K562 (cell line): ENCODE results near the gene LTB4R2. TPM values are rescaled to one million over a fixed set of nuclear protein-coding genes. Genes with fewer than 3 reads are reported as not detected.

ENCODE experiments used
- ATAC-seq: fragments of 200-7000 bp; cut with Tn5 transposase; 3 replicates; pipeline ENCODE4 v1.9.1; 2020; ENCODE audit warnings: moderate library complexity
- BruUV-seq: library from RNA; stranded (reverse); fragments of 400-500 nt; replicated peaks from 2 replicates; lab custom pipeline; 2021; lab: Mats Ljungman, UMichigan
- CTCF ChIA-PET: fragments of 300-600 bp; formaldehyde crosslinking; extraction: SDS; loops from one replicate; lab custom pipeline; 2021; ENCODE audit warnings: low intra/inter-chr PET ratio; lab: Yijun Ruan, JAX
- POLR2A ChIA-PET: fragments of 300-600, 350-650 bp; sonication (Branson Sonifier 250); formaldehyde crosslinking; extraction: SDS; loops from one replicate; lab custom pipeline; 2021; ENCODE audit warnings: antibody characterized with exemption, inconsistent platforms; lab: Yijun Ruan, JAX
- DNase-seq, 4 experiments: peaks; one replicate each; pipeline versions ENCODE4 v3.0.0 to v3.0.0-alpha.2; 2011 to 2018; ENCODE audit warnings: low spot score in 3 of 4, mixed read lengths in 3 of 4; ENCODE audit errors: extremely low read depth in 1 of 4
- FAIRE-seq: peaks from 2 replicates; lab custom pipeline; 2011; peaks lifted over from hg19 to GRCh38; lab: Jason Lieb, UNC
- H2AFZ ChIP-seq: 2 replicates; pipeline ENCODE4 v1.6.0; 2011; ENCODE audit warnings: low read depth, low read length, control low read depth, inconsistent platforms
- H3K27ac ChIP-seq: fragments of 200-600 bp; 3 replicates; pipeline ENCODE4 v1.8.0; 2011; ENCODE audit warnings: low read depth, mild to moderate bottlenecking, control low read depth, inconsistent platforms, low read length, moderate library complexity, mixed read lengths; ENCODE audit errors: extremely low read depth
- H3K27me3 ChIP-seq, 2 experiments: fragments of 300-600 bp in 1 of 2; 2 replicates in 1 of 2; 3 replicates in 1 of 2; pipeline versions ENCODE4 v1.6.0 to v1.8.0; 2011; ENCODE audit warnings: inconsistent platforms in 2 of 2, low read length in 2 of 2, mild to moderate bottlenecking in 1 of 2, mixed read lengths in 1 of 2, moderate library complexity in 1 of 2; ENCODE audit not compliant: control insufficient read depth in 2 of 2, insufficient read depth in 2 of 2
- H3K36me3 ChIP-seq: fragments of 300-600 bp; 3 replicates; pipeline ENCODE4 v1.8.0; 2011; ENCODE audit warnings: mild to moderate bottlenecking, low read length, inconsistent platforms; ENCODE audit not compliant: control insufficient read depth, insufficient read depth
- H3K4me1 ChIP-seq, 2 experiments: fragments of 200-600 bp in 1 of 2; replicated peaks in 1 of 2; 2 replicates in 1 of 2; 3 replicates in 1 of 2; pipeline versions ENCODE4 v1.5.1 to v1.8.0; 2011; ENCODE audit warnings: inconsistent platforms in 2 of 2, low read length in 2 of 2, mild to moderate bottlenecking in 1 of 2, mixed read lengths in 1 of 2, moderate library complexity in 1 of 2; ENCODE audit not compliant: control insufficient read depth in 2 of 2, insufficient read depth in 2 of 2
- H3K4me2 ChIP-seq: 2 replicates; pipeline ENCODE4 v1.6.1; 2011; ENCODE audit warnings: low read length, control low read depth, inconsistent platforms, mixed read lengths; ENCODE audit not compliant: insufficient read depth
- H3K4me3 ChIP-seq: fragments of 200-600 bp; sonication (generic), shearing (Covaris generic); 2 replicates; pipeline ENCODE4 v1.5.1; 2016; ENCODE audit warnings: control low read depth, inconsistent platforms
- H3K79me2 ChIP-seq: fragments of 200-600 bp; 3 replicates; pipeline ENCODE4 v1.8.0; 2011; ENCODE audit warnings: low read length, inconsistent platforms; ENCODE audit not compliant: control insufficient read depth, insufficient read depth
- H3K9ac ChIP-seq, 2 experiments: 2 replicates each; pipeline versions ENCODE4 v1.6.0 to v1.6.1; 2011; ENCODE audit warnings: low read depth in 2 of 2, low read length in 2 of 2, control low read depth in 1 of 2, inconsistent platforms in 1 of 2, mild to moderate bottlenecking in 1 of 2, mixed read lengths in 1 of 2; ENCODE audit not compliant: insufficient read depth in 1 of 2
- H3K9me1 ChIP-seq: one replicate; pipeline ENCODE4 v1.6.0; 2011; ENCODE audit warnings: inconsistent platforms, mild to moderate bottlenecking, low read length, moderate library complexity; ENCODE audit not compliant: control insufficient read depth, insufficient read depth
- H3K9me3 ChIP-seq: replicated peaks from 2 replicates; pipeline ENCODE4 v1.5.1; 2011; ENCODE audit warnings: low read depth, low read length, inconsistent platforms; ENCODE audit not compliant: control insufficient read depth, insufficient read depth
- H4K20me1 ChIP-seq: replicated peaks from 2 replicates; pipeline ENCODE4 v1.6.1; 2011; ENCODE audit warnings: low read length, inconsistent platforms, mixed read lengths; ENCODE audit not compliant: control insufficient read depth, insufficient read depth
- AFF1 ChIP-seq, 2 experiments: fragments of 450-650 bp; IDR thresholded peaks; 2 replicates each; pipeline ENCODE4 v1.6.1; 2018; ENCODE audit warnings: mild to moderate bottlenecking in 2 of 2, low read depth in 1 of 2; ENCODE audit not compliant: partially characterized antibody in 2 of 2
- CSDE1 ChIP-seq, 2 experiments: fragments of 450-650 bp; IDR thresholded peaks; 2 replicates each; pipeline ENCODE4 v1.6.1; 2016; ENCODE audit warnings: mild to moderate bottlenecking in 1 of 2
- EGR1 ChIP-seq: fragments of 450-650 bp; conservative IDR thresholded peaks from 2 replicates; pipeline ENCODE4 v1.6.1; 2017; ENCODE audit warnings: mild to moderate bottlenecking
- ETS2 ChIP-seq: IDR thresholded peaks from 2 replicates; pipeline ENCODE4 v1.6.1; 2016; ENCODE audit warnings: borderline replicate concordance, missing genetic modification characterization, mild to moderate bottlenecking, moderate library complexity, missing compliant biosample characterization; ENCODE audit not compliant: poor library complexity, severe bottlenecking
- FOS ChIP-seq: IDR thresholded peaks from 3 replicates; pipeline ENCODE4 v1.6.1; 2011; ENCODE audit not compliant: insufficient read length; ENCODE audit errors: extremely low read depth
- LEF1 ChIP-seq: fragments of 450-650 bp; IDR thresholded peaks from 2 replicates; pipeline ENCODE4 v1.6.1; 2016; ENCODE audit warnings: mild to moderate bottlenecking
- MTA2 ChIP-seq: fragments of 450-650 bp; IDR thresholded peaks from 2 replicates; pipeline ENCODE4 v1.6.1; 2016; ENCODE audit warnings: low read depth
- POLR3G ChIP-seq: IDR thresholded peaks from 2 replicates; pipeline ENCODE4 v1.6.1; 2011; ENCODE audit not compliant: insufficient read length, insufficient replicate concordance; ENCODE audit errors: extremely low read depth
- PPARD ChIP-seq: fragments of 250-450 bp; sonication (Bioruptor Pico); IDR thresholded peaks from 2 replicates; pipeline ENCODE4 v1.8.0; 2022; ENCODE audit warnings: inconsistent platforms, mild to moderate bottlenecking, moderate library complexity
- RBM15 ChIP-seq: fragments of 200-400 bp; formaldehyde crosslinking; IDR thresholded peaks from 2 replicates; pipeline ENCODE4 v1.6.1; 2018; ENCODE audit warnings: mild to moderate bottlenecking, low read length, moderate library complexity; ENCODE audit not compliant: insufficient read depth
- RUNX1 ChIP-seq: sonication (generic); IDR thresholded peaks from 2 replicates; pipeline ENCODE4 v1.6.1; 2016; ENCODE audit warnings: antibody characterized with exemption, low read depth
- SIN3A ChIP-seq, 2 experiments: fragments of 150-350 bp in 1 of 2; IDR thresholded peaks; 2 replicates each; pipeline ENCODE4 v1.6.1; 2011 to 2016; ENCODE audit warnings: borderline replicate concordance in 2 of 2, low read depth in 2 of 2, low read length in 2 of 2, mild to moderate bottlenecking in 2 of 2, moderate library complexity in 2 of 2; ENCODE audit not compliant: control insufficient read depth in 1 of 2
- SMC3 ChIP-seq: conservative IDR thresholded peaks from 2 replicates; pipeline ENCODE4 v1.6.1; 2011; ENCODE audit warnings: low read depth, low read length, improper control_type of control experiment; ENCODE audit not compliant: insufficient read depth
- TRIM25 ChIP-seq: fragments of 450-650 bp; IDR thresholded peaks from 2 replicates; pipeline ENCODE4 v1.7.0; 2016; ENCODE audit warnings: borderline replicate concordance
- ZKSCAN3 ChIP-seq: fragments of 250-450 bp; sonication (Bioruptor Pico); IDR thresholded peaks from 2 replicates; pipeline ENCODE4 v1.4.0; 2020
- ZNF174 ChIP-seq: fragments of 250-450 bp; sonication (Bioruptor Pico); IDR thresholded peaks from 2 replicates; pipeline ENCODE4 v1.4.0; 2020; ENCODE audit warnings: mild to moderate bottlenecking
- ZNF696 ChIP-seq: fragments of 250-450 bp; sonication (Bioruptor Pico); conservative IDR thresholded peaks from 2 replicates; pipeline ENCODE4 v1.4.0; 2020; ENCODE audit warnings: mild to moderate bottlenecking, moderate library complexity
- WGBS: fragments of 100-300 bp; shearing (Covaris generic); methylation state at CpG from one replicate; pipeline ENCODE4 v1.1.6; 2016; ENCODE audit warnings: low coverage, mixed read lengths; ENCODE audit not compliant: insufficient coverage; ENCODE audit errors: missing lambda C conversion rate; 5-methylcytosine and 5-hydroxymethylcytosine counted together
- in situ Hi-C: fragments of 300-500 bp; cut with MboI; formaldehyde crosslinking; loops from 4 replicates; pipeline ENCODE4 v1.15.0; 2018; ENCODE audit warnings: inconsistent platforms, mixed read lengths
- intact Hi-C: fragments of 100-400 bp; cut with micrococcal nuclease; formaldehyde crosslinking; loops from 2 replicates; pipeline ENCODE4 v1.14.2; 2022
- polyA plus RNA-seq, 8 experiments: library from polyadenylated mRNA; depleted of rRNA in 4 of 8; stranded (reverse) in 5 of 8; unstranded in 3 of 8; fragments of >200 nt; fragmentation: Nextera tagmentation in 2 of 8; fragmentation: Illumina TruSeq in 1 of 8; extraction: Ambion mirVana in 2 of 8; extraction: Trizol in 1 of 8; gene quantifications; 2 replicates each; pipeline versions ENCODE4 v1.2.1 to v1.2.3, GENCODE V29; 2011 to 2014; ENCODE audit warnings: inconsistent platforms in 1 of 8, missing spikeins in 1 of 8
- total RNA-seq, 7 experiments: library from RNA; depleted of rRNA in 6 of 7; stranded (reverse); fragments of >200 nt in 6 of 7; fragmentation: Illumina TruSeq in 2 of 7; extraction: Trizol in 2 of 7; gene quantifications; 2 replicates each; pipeline versions ENCODE4 v1.2.1 to v1.2.3, GENCODE V29; 2011 to 2021; ENCODE audit warnings: low replicate concordance in 1 of 7

The LTB4R2 gene
- total and polyA plus RNA-seq, 9 of the 15 experiments (the other 6 are each of a cell fraction or from before 2014, with no cell fraction given): 0.03 to 11.6 (median 2.8) TPM; not detected in 1

GRCh38 chr14:24347134-24347533 lies 37.2 kb downstream of the LTB4R2 start:
- FAIRE-seq (no peak), DNase-seq (no peak), ATAC-seq (no peak; the same call in 2 of the 3 replicates)
- no peaks in the 10 kb centered on the region for H3K36me3 ChIP-seq
- H2AFZ ChIP-seq: peak overlapping the region; percentile 40; the same call in 1 of the 2 replicates
- H3K79me2 ChIP-seq: no peaks in the 10 kb centered on the region
- WGBS: 17% methylated on average over 1 of the region's 1 CpG
- H3K27me3 ChIP-seq: no peaks in the 10 kb centered on the region
- POLR2A ChIA-PET: interaction anchor here (0.6 to 0.8 kb wide), 3 partner anchors 11 to 28 kb away, joined by 3 to 4 read pairs (median 3); no protein-coding TSS in a partner anchor
- H3K27ac ChIP-seq: no peak overlapping the region
- no peaks in the 10 kb centered on the region for H3K9me3 ChIP-seq
- in situ Hi-C loops (loop anchor here (25.0 kb wide), 1 partner anchor 340 kb away; no protein-coding TSS in a partner anchor), intact Hi-C loops (no loop called here)
- H4K20me1 ChIP-seq: no peaks in the 10 kb centered on the region
- no peak overlapping the region for H3K4me3 ChIP-seq
- BruUV-seq: no TSS peak
- H3K9me1 ChIP-seq: no peaks in the 10 kb centered on the region
- H3K9ac ChIP-seq: no peak overlapping the region
- peaks cover 0 to 10% of the 10 kb centered on the region in 2 experiments; a peak in 3 of 5 replicates for H3K4me1 ChIP-seq
- CTCF ChIA-PET: no interaction called here
- no peak overlapping the region for H3K4me2 ChIP-seq
- TF ChIP-seq PPARD (CRISPR knock-in tag): no peak
- TF ChIP-seq RBM15: no peak
- TF ChIP-seq SMC3: no peak
- TF ChIP-seq FOS: no peak
- no peak for TF ChIP-seq ZNF696 (CRISPR knock-in tag)
- TF ChIP-seq MTA2: no peak
- TF ChIP-seq ETS2 (tag): no peak
- TF ChIP-seq AFF1 (IDR thresholded peaks at IDR 0.05; ENCODE audit: low read depth in 1 of 2, partially characterized antibody in 2 of 2): no peak
- no peak for TF ChIP-seq RUNX1
- no peak for TF ChIP-seq POLR3G
- no peak for TF ChIP-seq SIN3A (IDR thresholded peaks at IDR 0.05; ENCODE audit: borderline replicate concordance in 2 of 2, control insufficient read depth in 1 of 2, low read depth in 2 of 2, low read length in 2 of 2)
- TF ChIP-seq CSDE1 (IDR thresholded peaks at IDR 0.05): no peak
- TF ChIP-seq LEF1: no peak
- TF ChIP-seq EGR1: no peak
- no peak for TF ChIP-seq TRIM25
- no peak for TF ChIP-seq ZKSCAN3 (CRISPR knock-in tag)
- TF ChIP-seq ZNF174 (CRISPR knock-in tag): no peak
